LNCAP (cell line): Measurements from ENCODE around the gene FAM193B.

Experiments
- CTCF ChIP-seq: fragments of 450-650 bp; IDR thresholded peaks from 2 replicates; pipeline ENCODE4 v1.5.1; 2017; ENCODE audit warnings: mild to moderate bottlenecking

Gene FAM193B

GRCh38 chr5:177524941-177525655 lies 29.3 kb downstream of the FAM193B start:
- TF ChIP-seq CTCF = no peak

DNA sequence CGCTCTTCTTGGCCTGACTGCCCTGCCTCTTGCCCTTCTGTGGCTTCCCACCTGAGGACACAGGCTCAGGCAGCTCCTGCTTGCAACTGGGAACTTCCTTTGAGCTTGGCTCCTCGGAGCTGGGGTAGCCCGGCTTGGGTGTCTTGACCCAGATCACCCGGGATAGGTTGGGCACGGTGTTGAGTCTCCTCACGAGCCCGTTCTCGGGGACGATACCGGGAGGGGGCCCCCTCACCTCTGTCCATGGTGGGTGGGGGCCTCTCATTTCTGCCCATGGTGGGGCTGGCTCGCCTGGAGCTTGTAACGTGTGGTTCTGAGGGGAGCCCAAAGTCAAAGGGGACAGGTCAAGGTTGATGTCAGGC lies 29.8 kb downstream of the FAM193B start:
- no peak for TF ChIP-seq CTCF

DNA sequence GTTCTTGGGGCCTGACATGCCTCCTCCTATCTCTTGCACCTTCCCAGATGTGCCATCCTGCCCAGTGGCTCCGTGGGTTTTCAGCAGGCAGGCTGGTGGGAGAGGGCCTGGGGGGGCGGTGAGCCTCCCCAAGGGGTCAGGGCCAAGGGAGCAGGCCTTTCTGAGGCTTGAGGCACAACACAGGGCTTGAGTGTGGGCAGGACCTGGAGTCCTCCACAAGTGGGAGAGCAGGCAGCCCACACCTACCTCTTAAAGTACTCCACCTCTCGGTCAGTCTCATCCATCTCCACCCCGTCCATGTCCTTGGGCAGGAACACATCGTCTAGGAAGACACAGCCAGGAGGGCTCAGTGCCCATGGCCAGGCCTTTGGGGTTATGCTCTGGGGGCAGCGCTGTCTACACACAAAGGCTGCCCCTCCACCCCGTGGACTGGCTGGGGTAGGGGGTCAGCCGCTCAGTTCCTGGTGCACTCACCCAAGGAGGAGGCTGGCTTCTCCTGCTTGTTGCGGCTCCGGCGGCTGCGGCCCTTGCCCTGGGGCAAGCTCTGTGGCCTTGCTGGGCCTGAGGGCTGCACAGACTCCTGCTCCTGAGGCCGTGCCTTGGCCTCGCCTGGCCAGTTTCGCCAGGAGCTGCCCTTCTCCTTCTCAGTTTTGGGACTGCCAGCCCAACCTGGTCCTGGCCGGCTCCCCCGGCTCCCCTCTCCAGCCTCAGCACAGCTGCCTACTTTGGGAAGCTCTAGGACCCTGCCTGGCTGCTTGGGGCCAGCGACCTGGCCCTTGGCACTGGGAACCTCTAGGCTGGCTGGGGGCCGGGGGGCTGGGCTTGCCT lies 30.4 kb downstream of the FAM193B start:
- TF ChIP-seq CTCF = no peak

DNA sequence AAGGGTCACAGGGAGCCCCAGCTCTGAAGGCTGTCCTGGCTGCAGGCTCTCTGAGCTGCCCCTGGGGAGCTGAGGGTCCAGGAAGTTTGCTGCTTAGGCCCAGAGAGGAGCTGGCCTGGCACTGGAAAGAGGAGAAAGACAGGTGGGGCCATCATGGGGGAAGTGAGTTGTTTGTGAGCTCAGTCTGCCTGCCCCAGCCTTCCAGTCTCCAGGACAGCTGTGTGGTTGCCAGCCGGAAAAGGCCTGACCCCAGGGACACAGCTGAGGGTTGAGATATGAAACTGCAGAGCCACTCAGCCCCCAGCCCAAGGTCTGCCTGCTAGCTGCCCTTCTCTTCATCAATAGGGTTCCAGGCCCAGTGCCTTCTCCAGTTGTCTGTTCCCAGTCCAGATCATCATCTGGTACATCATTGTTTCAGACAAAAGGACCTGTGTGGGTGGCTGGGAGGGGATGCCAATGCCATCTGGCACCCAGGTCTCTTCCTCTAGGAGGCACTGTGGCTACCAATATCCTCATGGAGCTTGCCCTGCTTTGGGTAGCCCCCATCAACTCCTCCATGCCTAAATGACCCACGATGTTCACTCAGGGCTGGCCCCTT lies 33.3 kb downstream of the FAM193B start:
- TF ChIP-seq CTCF = no peak

- no peak for TF ChIP-seq CTCF
Observed at GRCh38 chr5:177520271-177520670, 34.1 kb downstream of the FAM193B start.

DNA sequence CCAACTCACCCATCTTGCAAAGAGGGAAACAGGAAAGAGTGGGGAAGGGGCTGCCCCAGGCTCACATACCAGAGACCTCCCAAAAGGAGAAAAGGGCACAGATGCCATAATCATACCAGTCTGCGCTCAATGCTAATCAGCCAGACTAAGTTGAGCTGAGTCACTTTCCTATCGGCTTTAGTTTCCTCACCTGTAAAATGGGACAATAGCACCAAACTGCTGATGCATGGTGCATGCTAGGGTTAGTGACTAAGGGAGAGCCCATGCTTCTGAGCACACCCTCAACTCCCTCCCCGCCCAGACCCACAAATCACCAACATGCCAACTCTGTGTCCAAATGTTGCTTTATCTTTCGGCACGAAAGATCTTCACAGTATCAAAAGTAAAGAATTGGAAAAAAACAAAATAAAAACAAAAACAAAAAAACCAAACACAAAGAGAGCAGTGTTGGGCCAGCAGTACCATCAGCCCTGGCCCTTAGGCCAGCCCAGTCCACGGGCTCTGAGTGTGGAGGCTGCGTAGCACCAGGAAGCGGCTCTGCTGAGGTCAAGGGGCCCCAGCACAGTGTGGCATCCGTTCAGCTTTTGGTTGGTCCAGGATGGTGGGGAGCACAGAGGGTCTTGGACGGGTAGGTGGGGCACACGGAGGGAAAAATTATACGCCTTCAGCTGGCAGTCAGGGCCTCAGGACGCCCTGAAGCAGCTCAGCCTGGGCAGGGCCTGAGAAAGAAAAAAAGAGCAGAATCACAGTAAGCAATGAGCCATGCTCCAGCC lies 34.7 kb downstream of the FAM193B start:
- no peak for TF ChIP-seq CTCF
